ENCODE data around the gene NLRC3.

NLRC3 gene

GRCh38 chr16:3578610-3579551, 1.7 kb upstream of the NLRC3 start:
- DNase-seq, result no peak

GRCh38 chr16:3578121-3578520, 918 bp upstream of the NLRC3 start:
- no peak for DNase-seq

- DNase-seq, result no peak
These were observed 992 bp downstream of the NLRC3 start for GRCh38 chr16:3576211-3576610.

GRCh38 chr16:3575491-3575890, 1.7 kb downstream of the NLRC3 start:
- DNase-seq, result no peak

GRCh38 chr16:3574195-3574594, 3.0 kb downstream of the NLRC3 start:
- no peak for DNase-seq

- no peak for DNase-seq
These were observed 3.9 kb downstream of the NLRC3 start for GRCh38 chr16:3573146-3573815.

- DNase-seq, result no peak
These were observed 6.7 kb downstream of the NLRC3 start for GRCh38 chr16:3570420-3571062.

- no peak for DNase-seq
These were observed 7.4 kb downstream of the NLRC3 start for GRCh38 chr16:3569851-3570250.

- no peak for DNase-seq
These were observed 10.2 kb downstream of the NLRC3 start for GRCh38 chr16:3566990-3567389.

- DNase-seq, result no peak
These were observed 12.4 kb downstream of the NLRC3 start for GRCh38 chr16:3564889-3565141.

- DNase-seq, result no peak
These were observed 12.9 kb downstream of the NLRC3 start for GRCh38 chr16:3564130-3564888.

- DNase-seq, result no peak
These were observed 14.2 kb downstream of the NLRC3 start for GRCh38 chr16:3562914-3563480.

- no peak for DNase-seq
These were observed 15.6 kb downstream of the NLRC3 start for GRCh38 chr16:3561626-3562025.

GRCh38 chr16:3554351-3554928, 22.8 kb downstream of the NLRC3 start:
- DNase-seq, result no peak

- no peak for DNase-seq
These were observed 23.9 kb downstream of the NLRC3 start for GRCh38 chr16:3553138-3553923.

- DNase-seq, result no peak
These were observed 26.1 kb downstream of the NLRC3 start for GRCh38 chr16:3550851-3551847.

GRCh38 chr16:3549906-3550305, 27.3 kb downstream of the NLRC3 start:
- DNase-seq, result no peak

- no peak for DNase-seq
These were observed 28.3 kb downstream of the NLRC3 start for GRCh38 chr16:3548859-3549258.

- DNase-seq, result no peak
These were observed 28.8 kb downstream of the NLRC3 start for GRCh38 chr16:3548445-3548844.

- no peak for DNase-seq
These were observed 30.1 kb downstream of the NLRC3 start for GRCh38 chr16:3546986-3547682.
